ENCODE measurements around the gene ZC3H13. TPM values are rescaled to one million over a fixed set of nuclear protein-coding genes. Genes with fewer than 3 reads are reported as not detected.

Gene ZC3H13
- total RNA-seq, 1 donor from 2014 or later, result 28.5 TPM

DNA sequence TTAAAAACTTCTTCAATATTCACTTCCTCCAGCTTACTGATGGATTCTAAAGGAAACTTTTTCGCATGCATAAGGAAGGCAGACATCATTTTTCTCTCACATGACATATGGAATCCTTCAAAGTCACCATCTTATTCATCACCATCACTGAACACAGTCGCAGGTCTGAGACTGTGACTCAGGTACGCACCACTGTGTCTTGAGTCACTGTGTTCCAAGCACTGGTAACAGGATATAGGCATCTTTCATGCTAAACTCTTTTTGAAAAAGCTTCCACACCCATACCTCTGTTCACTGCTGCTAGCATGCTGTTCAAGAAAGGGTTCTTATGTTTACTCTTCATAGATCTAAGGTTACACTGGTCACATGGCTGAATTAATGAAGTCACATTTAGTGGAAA is 133.9 kb downstream of the ZC3H13 start:
- DNase-seq (no peak), ATAC-seq (no peak)
- intact Hi-C loops (cut with micrococcal nuclease), result no loop called here

DNA sequence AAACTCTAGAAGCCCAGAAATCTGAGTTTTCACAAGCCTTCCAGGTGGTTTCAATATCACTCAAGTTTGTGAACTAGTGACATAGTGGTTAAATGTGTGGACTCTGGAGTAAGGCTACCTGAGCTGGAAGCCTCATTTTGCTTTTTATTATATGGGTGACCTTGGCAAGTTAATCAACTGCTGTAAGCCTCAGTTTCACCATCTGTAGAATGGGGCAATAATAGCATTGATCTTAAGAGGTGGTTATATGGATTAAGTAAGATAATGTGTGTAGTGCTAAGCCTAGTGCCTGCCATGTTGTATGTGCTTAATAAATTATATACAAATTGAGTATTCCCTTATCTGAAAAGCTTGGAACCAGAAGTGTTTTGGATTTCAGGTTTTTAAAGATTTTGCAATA is 135.5 kb downstream of the ZC3H13 start:
- no peak for ATAC-seq
- DNase-seq, result no peak
- intact Hi-C loops (cut with micrococcal nuclease), result no loop called here

GRCh38 chr13:45915686-45916439 is 136.7 kb downstream of the ZC3H13 start:
- intact Hi-C loops (cut with micrococcal nuclease), result no loop called here
- ATAC-seq, result no peak
- no peak for DNase-seq

- ATAC-seq (no peak), DNase-seq (no peak)
- intact Hi-C loops (cut with micrococcal nuclease), result no loop called here
These were observed 142.9 kb downstream of the ZC3H13 start for GRCh38 chr13:45909673-45910072.

GRCh38 chr13:45909089-45909488 is 143.5 kb downstream of the ZC3H13 start:
- intact Hi-C loops (cut with micrococcal nuclease), result no loop called here
- DNase-seq (no peak), ATAC-seq (no peak)

GRCh38 chr13:45907503-45907902 is 145.0 kb downstream of the ZC3H13 start:
- DNase-seq, result no peak
- intact Hi-C loops (cut with micrococcal nuclease), result no loop called here
- ATAC-seq, result no peak

Other genes starting within 250 kb of the ZC3H13 start
- not detected for gene SIAH3, start 201.0 kb downstream of the ZC3H13 start, total RNA-seq
- not detected for gene CPB2, start 52.3 kb upstream of the ZC3H13 start, total RNA-seq
- 22.9 TPM for gene LCP1, start 129.4 kb upstream of the ZC3H13 start, total RNA-seq
- gene LRRC63, start 159.2 kb upstream of the ZC3H13 start, total RNA-seq, result 0.17 TPM

Data from left ventricle myocardium superior (tissue), 1 donor.